Measurements from ENCODE around the gene PCDHA4.

- TF ChIP-seq EGR1 (IDR thresholded peaks at IDR 0.05; ENCODE audit: borderline replicate concordance, low read depth, low read length): no peak
- TF ChIP-seq POLR2A (IDR thresholded peaks at IDR 0.05; ENCODE audit: control extremely low read depth in 1 of 2, low read depth in 2 of 2, low read length in 2 of 2): no peak
- TF ChIP-seq CTCF (IDR thresholded peaks at IDR 0.05; ENCODE audit: control extremely low read depth in 1 of 3, insufficient read depth in 1 of 3, low read depth in 1 of 3, low read length in 3 of 3): no peak
- no peak for TF ChIP-seq HDAC2 (IDR thresholded peaks at IDR 0.05; ENCODE audit: borderline replicate concordance in 1 of 2, low read depth in 2 of 2, low read length in 2 of 2)
- TF ChIP-seq TBP (IDR thresholded peaks at IDR 0.05; ENCODE audit: low read depth, low read length): no peak
- no peak for TF ChIP-seq EP300 (IDR thresholded peaks at IDR 0.05; ENCODE audit: borderline replicate concordance in 1 of 2, low read depth in 2 of 2, low read length in 2 of 2)
- TF ChIP-seq CEBPB (IDR thresholded peaks at IDR 0.05; ENCODE audit: low read depth, low read length): no peak
- no peak for TF ChIP-seq RFX5 (IDR thresholded peaks at IDR 0.05; ENCODE audit: borderline replicate concordance, low read depth, low read length)
- TF ChIP-seq TCF12 (IDR thresholded peaks at IDR 0.05; ENCODE audit: low read depth, low read length): no peak
- TF ChIP-seq ZNF274 (IDR thresholded peaks at IDR 0.05; ENCODE audit: borderline replicate concordance, extremely low read depth, low read length): no peak
Observed at GRCh38 chr5:140862441-140863295, 55.8 kb downstream of the PCDHA4 start.
